H1 (cell line): ENCODE measurements around the gene FOXF1. TPM values are rescaled to one million over a fixed set of nuclear protein-coding genes. Genes with fewer than 3 reads are reported as not detected.
A peak's percentile ranks its signal among the peaks of the same experiment; 100 is the strongest.

ENCODE experiments used
- CTCF ChIA-PET: fragments of 300-600 bp; sonication (Branson Sonifier 250); formaldehyde crosslinking; loops from one replicate; lab custom pipeline; 2021; ENCODE audit not compliant: partially characterized antibody; lab: Charles Lee
- POLR2A ChIA-PET: fragments of 300-600 bp; sonication (Branson Sonifier 250); formaldehyde crosslinking; loops from one replicate; lab custom pipeline; 2021; ENCODE audit warnings: inconsistent platforms; ENCODE audit not compliant: partially characterized antibody; lab: Charles Lee
- DNase-seq, 2 experiments: peaks; one replicate each; pipeline versions ENCODE4 v3.0.0 to v3.0.0-alpha.2; 2010 to 2022; ENCODE audit warnings: low spot score in 2 of 2, low read depth in 1 of 2, mixed read lengths in 1 of 2
- FAIRE-seq: peaks from 2 replicates; lab custom pipeline; 2011; peaks lifted over from hg19 to GRCh38; lab: Jason Lieb, UNC
- H2AFZ ChIP-seq: 2 replicates; pipeline ENCODE4 v1.8.1; 2012; ENCODE audit warnings: low read length, inconsistent platforms
- H2AK5ac ChIP-seq: 2 replicates; pipeline ENCODE4 v1.6.1; 2013; ENCODE audit warnings: low read depth, low read length
- H2BK120ac ChIP-seq: replicated peaks from 2 replicates; pipeline ENCODE3; 2013; ENCODE audit warnings: low read depth, low read length, inconsistent platforms
- H2BK12ac ChIP-seq: 2 replicates; pipeline ENCODE4 v1.6.1; 2013; ENCODE audit warnings: low read depth, low read length
- H2BK15ac ChIP-seq: 2 replicates; pipeline ENCODE4 v1.6.1; 2013; ENCODE audit warnings: low read length
- H2BK20ac ChIP-seq: 2 replicates; pipeline ENCODE4 v1.6.1; 2013; ENCODE audit warnings: low read length
- H2BK5ac ChIP-seq: 2 replicates; pipeline ENCODE4 v1.6.1; 2013; ENCODE audit warnings: low read depth, low read length
- H3K14ac ChIP-seq: 2 replicates; pipeline ENCODE4 v1.6.1; 2013; ENCODE audit warnings: inconsistent platforms; ENCODE audit not compliant: insufficient read length
- H3K18ac ChIP-seq: 2 replicates; pipeline ENCODE4 v1.6.1; 2013; ENCODE audit warnings: low read length; ENCODE audit errors: extremely low read depth
- H3K23ac ChIP-seq: 2 replicates; pipeline ENCODE4 v1.6.1; 2013; ENCODE audit warnings: inconsistent platforms; ENCODE audit not compliant: insufficient read length
- H3K23me2 ChIP-seq: 2 replicates; pipeline ENCODE4 v1.6.1; 2013; ENCODE audit warnings: low read depth, low read length
- H3K27ac ChIP-seq: 2 replicates; pipeline ENCODE4 v1.6.1; 2011; ENCODE audit warnings: low read depth, low read length, inconsistent platforms
- H3K27me3 ChIP-seq, 4 experiments: replicated peaks in 1 of 4; 1 replicate in 1 of 4; 2 replicates in 3 of 4; pipeline versions ENCODE4 v1.6.1 to v1.8.1; 2011 to 2013; ENCODE audit warnings: low read length in 3 of 4, mild to moderate bottlenecking in 3 of 4, inconsistent platforms in 2 of 4, mixed read lengths in 2 of 4, moderate library complexity in 1 of 4; ENCODE audit not compliant: control insufficient read depth in 3 of 4, insufficient read depth in 3 of 4; ENCODE audit errors: extremely low read depth in 1 of 4
- H3K36me3 ChIP-seq, 4 experiments: 2 replicates each; pipeline versions ENCODE4 v1.6.1 to v1.8.1; 2011 to 2013; ENCODE audit warnings: mild to moderate bottlenecking in 4 of 4, low read length in 3 of 4, moderate library complexity in 2 of 4, control low read depth in 1 of 4, inconsistent platforms in 1 of 4; ENCODE audit not compliant: insufficient read depth in 4 of 4, control insufficient read depth in 2 of 4
- H3K4ac ChIP-seq: replicated peaks from 2 replicates; pipeline ENCODE3; 2013; ENCODE audit warnings: low read length, low read depth, mixed read lengths, inconsistent platforms; ENCODE audit not compliant: insufficient read length
- H3K4me1 ChIP-seq, 4 experiments: replicated peaks in 1 of 4; 1 replicate in 1 of 4; 2 replicates in 3 of 4; pipeline versions ENCODE4 v1.6.1 to v1.8.1; 2011 to 2013; ENCODE audit warnings: low read length in 3 of 4, inconsistent platforms in 2 of 4, mixed read lengths in 1 of 4; ENCODE audit not compliant: insufficient read depth in 4 of 4, control insufficient read depth in 3 of 4
- H3K4me2 ChIP-seq, 2 experiments: 2 replicates each; pipeline versions ENCODE4 v1.6.1 to v1.8.1; 2011 to 2013; ENCODE audit warnings: low read depth in 2 of 2, low read length in 2 of 2, control low read depth in 1 of 2, inconsistent platforms in 1 of 2, mild to moderate bottlenecking in 1 of 2; ENCODE audit not compliant: insufficient read depth in 1 of 2
- H3K4me3 ChIP-seq, 4 experiments: fragments of 200-600, 300-600 bp in 1 of 4; sonication (generic), shearing (Covaris generic), sonication (Bioruptor Twin) in 1 of 4; 2 replicates each; pipeline versions ENCODE4 v1.5.1 to v1.8.1; 2011 to 2016; ENCODE audit warnings: low read length in 4 of 4, low read depth in 3 of 4, control low read depth in 2 of 4, inconsistent platforms in 2 of 4, mild to moderate bottlenecking in 2 of 4, mixed read lengths in 1 of 4, moderate library complexity in 1 of 4; ENCODE audit not compliant: insufficient read depth in 2 of 4; ENCODE audit errors: extremely low read depth in 1 of 4
- H3K56ac ChIP-seq: replicated peaks from 2 replicates; pipeline ENCODE3; 2013; ENCODE audit warnings: low read depth, mild to moderate bottlenecking, mixed read lengths, low read length, inconsistent platforms; ENCODE audit not compliant: insufficient read length
- H3K79me1 ChIP-seq: 2 replicates; pipeline ENCODE4 v1.6.1; 2013; ENCODE audit warnings: low read depth, low read length, control low read depth
- H3K79me2 ChIP-seq, 2 experiments: 2 replicates each; pipeline versions ENCODE4 v1.6.1 to v1.8.1; 2012 to 2013; ENCODE audit warnings: low read length in 2 of 2, mild to moderate bottlenecking in 2 of 2, inconsistent platforms in 1 of 2; ENCODE audit not compliant: insufficient read depth in 2 of 2, control insufficient read depth in 1 of 2
- H3K9ac ChIP-seq, 4 experiments: replicated peaks in 1 of 4; 1 replicate in 1 of 4; 2 replicates in 3 of 4; pipeline versions ENCODE4 v1.6.1 to v1.8.1; 2011 to 2013; ENCODE audit warnings: low read depth in 3 of 4, low read length in 3 of 4, control low read depth in 2 of 4, mild to moderate bottlenecking in 2 of 4, moderate library complexity in 2 of 4, inconsistent platforms in 1 of 4; ENCODE audit errors: extremely low read depth in 1 of 4
- H3K9me3 ChIP-seq, 2 experiments: 2 replicates each; pipeline versions ENCODE4 v1.6.1 to v1.8.1; 2012 to 2013; ENCODE audit warnings: mild to moderate bottlenecking in 2 of 2, moderate library complexity in 2 of 2, control low read depth in 1 of 2, inconsistent platforms in 1 of 2, low read depth in 1 of 2, low read length in 1 of 2, mixed read lengths in 1 of 2; ENCODE audit not compliant: insufficient read depth in 2 of 2
- H4K20me1 ChIP-seq, 2 experiments: replicated peaks in 1 of 2; 2 replicates each; pipeline versions ENCODE3 to v1.8.1; 2011 to 2013; ENCODE audit warnings: inconsistent platforms in 2 of 2, low read length in 2 of 2, mild to moderate bottlenecking in 1 of 2; ENCODE audit not compliant: insufficient read depth in 2 of 2, control insufficient read depth in 1 of 2
- H4K5ac ChIP-seq: 2 replicates; pipeline ENCODE4 v1.6.1; 2013; ENCODE audit warnings: low read length, low read depth, mixed read lengths, inconsistent platforms; ENCODE audit not compliant: insufficient read length
- H4K8ac ChIP-seq: 2 replicates; pipeline ENCODE4 v1.8.0; 2013; ENCODE audit warnings: mild to moderate bottlenecking, moderate library complexity, low read length, inconsistent platforms; ENCODE audit not compliant: insufficient read depth; ENCODE audit errors: extremely low read depth
- H4K91ac ChIP-seq: replicated peaks from 2 replicates; pipeline ENCODE3; 2013; ENCODE audit warnings: low read length, mixed read lengths, inconsistent platforms; ENCODE audit not compliant: insufficient read length
- FOSL1 ChIP-seq: IDR thresholded peaks from 2 replicates; pipeline ENCODE4 v1.6.1; 2011; ENCODE audit warnings: mild to moderate bottlenecking, low read depth, low read length, moderate library complexity; ENCODE audit not compliant: insufficient read depth
- POLR2A ChIP-seq, 2 experiments: IDR thresholded peaks; 1 replicate in 1 of 2; 2 replicates in 1 of 2; pipeline ENCODE4 v1.6.1; 2011; ENCODE audit warnings: low read depth in 2 of 2, low read length in 2 of 2, mild to moderate bottlenecking in 2 of 2; ENCODE audit errors: control extremely low read depth in 1 of 2
- RNF2 ChIP-seq: fragments of 200-900, 300-1000 bp; sonication (generic); IDR thresholded peaks from 2 replicates; pipeline ENCODE4 v1.7.1; 2016; ENCODE audit warnings: borderline replicate concordance, low read depth, mild to moderate bottlenecking, antibody characterized with exemption, low read length; ENCODE audit not compliant: poor library complexity, severe bottlenecking; ENCODE audit errors: missing control alignments
- SUZ12 ChIP-seq: fragments of 200-600 bp; sonication (generic); IDR thresholded peaks from 2 replicates; pipeline ENCODE4 v1.6.1; 2012; ENCODE audit warnings: mild to moderate bottlenecking, inconsistent platforms, low read length, moderate library complexity, mixed read lengths
- USF2 ChIP-seq: IDR thresholded peaks from 2 replicates; pipeline ENCODE4 v1.6.1; 2011; ENCODE audit warnings: low read length, improper control_type of control experiment
- WGBS, 2 experiments: shearing (Covaris generic) in 1 of 2; methylation state at CpG; one replicate each; pipeline versions ENCODE4 v1.1.6 to v1.1.7; 2013 to 2015; ENCODE audit warnings: low lambda C conversion rate in 2 of 2, mixed read lengths in 2 of 2, inconsistent platforms in 1 of 2, low coverage in 1 of 2, missing lambda C conversion rate in 1 of 2; ENCODE audit not compliant: insufficient replicate concordance in 2 of 2, insufficient coverage in 1 of 2, insufficient read length in 1 of 2; ENCODE audit errors: extremely low coverage in 1 of 2, missing lambda C conversion rate in 1 of 2; 5-methylcytosine and 5-hydroxymethylcytosine counted together
- polyA plus RNA-seq, 7 experiments: library from polyadenylated mRNA; depleted of rRNA in 3 of 7; stranded (reverse) in 5 of 7; unstranded in 2 of 7; fragments of >200 nt in 5 of 7; fragments of 200-250 nt in 2 of 7; gene quantifications; 1 replicate in 5 of 7; 2 replicates in 1 of 7; 4 replicates in 1 of 7; pipeline versions ENCODE4 v1.2.1 to v1.2.3, GENCODE V29; 2011 to 2013; ENCODE audit warnings: missing spikeins in 2 of 7, mixed read lengths in 2 of 7
- total RNA-seq: library from RNA; stranded (reverse); fragmentation: NEBNext Ultra II Directional; extraction: Animal tissue kit (Norgen Biotek cat#: 25700); gene quantifications from 2 replicates; pipeline ENCODE4 v1.2.1, GENCODE V29; 2021

FOXF1 gene
- total and polyA plus RNA-seq, 2 of the 8 experiments (the other 6 are each of a cell fraction or from before 2014, with no cell fraction given), result 0.02 TPM; not detected in 1

GRCh38 chr16:86495357-86495701 lies 15.0 kb upstream of the FOXF1 start:
- H2BK20ac ChIP-seq, result no peak overlapping the region
- no peak for FAIRE-seq
- TF ChIP-seq FOSL1 (no peak), USF2 (no peak), SUZ12 (peak; percentile 6; the same call in 1 of the 2 replicates), POLR2A (IDR thresholded peaks at IDR 0.05; ENCODE audit: control extremely low read depth in 1 of 2, low read depth in 2 of 2, low read length in 2 of 2) (no peak), RNF2 (peak; percentile 56)

More at GRCh38 chr16:86495357-86495701, 15.0 kb upstream of the FOXF1 start:
- Histone ChIP-seq H2AFZ (no peak overlapping the region), H3K27me3 (peaks cover 90 to 100% (median 99%) of the 10 kb centered on the region in 4 experiments), H2BK120ac (no peak overlapping the region), H3K23ac (no peak overlapping the region), H3K4ac (no peak overlapping the region), H3K4me2 (peak overlapping the region; percentile 42 to 56; a peak in 2 of 4 replicates), H3K56ac (no peak overlapping the region), H3K18ac (no peak overlapping the region), H2AK5ac (no peak overlapping the region), H3K14ac (no peak overlapping the region), H4K20me1 (peaks cover 15 to 19% of the 10 kb centered on the region in 2 experiments), H3K9me3 (no peaks in the 10 kb centered on the region; a peak in 1 of 4 replicates), H2BK15ac (no peak overlapping the region), H2BK5ac (no peak overlapping the region), H3K79me2 (no peaks in the 10 kb centered on the region), H4K91ac (no peak overlapping the region), H3K79me1 (no peaks in the 10 kb centered on the region; the same call in 1 of the 2 replicates), H4K8ac (no peak overlapping the region), H4K5ac (no peak overlapping the region), H3K9ac (no peak overlapping the region), H3K27ac (no peak overlapping the region), H3K23me2 (no peaks in the 10 kb centered on the region), H3K4me1 (peaks cover 4 to 26% (median 14%) of the 10 kb centered on the region in 4 experiments), H3K4me3 (0 out of 8 replicates have a peak overlapping the region, but pooled peaks of 1 of the 4 experiments have one; percentile 29), H3K36me3 (peaks cover 0 to 4% (median 0%) of the 10 kb centered on the region in 4 experiments; a peak in 1 of 8 replicates), H2BK12ac (0 out of 2 replicates have a peak overlapping the region, but pooled peaks have one; percentile 27)
- ChIA-PET CTCF (interaction anchor here (0.7 kb wide), 1 partner anchor 419 kb away, joined by 3 read pairs; no protein-coding TSS in a partner anchor), POLR2A (no interaction called here)
- 16% methylated on average over 10 of the region's 10 CpGs; no CpG with 5 or more reads in 1 of the 2 experiments for WGBS, 2 experiments
- DNase-seq, result no peak
